K562 (cell line): ENCODE measurements around the gene ABCG1.

Source experiments
- CTCF ChIP-seq, 3 experiments: IDR thresholded peaks in 2 of 3; conservative IDR thresholded peaks in 1 of 3; 2 replicates each; pipeline ENCODE4 v1.5.1; 2011 to 2012; ENCODE audit warnings: low read length in 3 of 3, mild to moderate bottlenecking in 3 of 3, control low read depth in 2 of 3, improper control_type of control experiment in 1 of 3, inconsistent platforms in 1 of 3, low read depth in 1 of 3, mixed read lengths in 1 of 3, moderate library complexity in 1 of 3; ENCODE audit not compliant: insufficient read depth in 2 of 3
- ERF ChIP-seq: fragments of 450-650 bp; formaldehyde crosslinking; IDR thresholded peaks from 2 replicates; pipeline ENCODE4 v1.4.0; 2020; ENCODE audit warnings: mild to moderate bottlenecking, mixed read lengths
- EZH2 ChIP-seq: IDR thresholded peaks from 2 replicates; pipeline ENCODE4 v1.6.1; 2012; ENCODE audit warnings: low read depth, mild to moderate bottlenecking, inconsistent platforms, low read length, borderline replicate concordance
- FOXK2 ChIP-seq, 2 experiments: fragments of 450-650 bp; IDR thresholded peaks in 1 of 2; conservative IDR thresholded peaks in 1 of 2; 2 replicates each; pipeline ENCODE4 v1.6.1; 2016; ENCODE audit warnings: low read depth in 2 of 2, mild to moderate bottlenecking in 1 of 2
- NFYB ChIP-seq: IDR thresholded peaks from 2 replicates; pipeline ENCODE4 v1.6.1; 2011; ENCODE audit warnings: mild to moderate bottlenecking, moderate library complexity; ENCODE audit not compliant: insufficient read length; ENCODE audit errors: extremely low read depth
- NR2C1 ChIP-seq, 2 experiments: fragments of 450-650 bp; IDR thresholded peaks; 2 replicates each; pipeline ENCODE4 v1.6.1; 2017; ENCODE audit warnings: mild to moderate bottlenecking in 2 of 2, antibody characterized with exemption in 1 of 2, inconsistent platforms in 1 of 2, missing compliant biosample characterization in 1 of 2, missing genetic modification characterization in 1 of 2
- POLR2AphosphoS5 ChIP-seq: IDR thresholded peaks from 2 replicates; pipeline ENCODE4 v1.6.1; 2011; ENCODE audit warnings: mild to moderate bottlenecking, low read depth, low read length, moderate library complexity; ENCODE audit not compliant: control insufficient read depth, insufficient read depth
- RCOR1 ChIP-seq, 2 experiments: IDR thresholded peaks; 2 replicates each; pipeline ENCODE4 v1.6.1; 2012; ENCODE audit warnings: low read depth in 2 of 2, low read length in 2 of 2, borderline replicate concordance in 1 of 2, improper control_type of control experiment in 1 of 2
- RNF2 ChIP-seq: sonication (generic); IDR thresholded peaks from 2 replicates; pipeline ENCODE4 v1.6.1; 2016
- ZZZ3 ChIP-seq: fragments of 450-650 bp; IDR thresholded peaks from 2 replicates; pipeline ENCODE4 v1.6.1; 2016; ENCODE audit warnings: antibody characterized with exemption, mild to moderate bottlenecking, moderate library complexity

DNA sequence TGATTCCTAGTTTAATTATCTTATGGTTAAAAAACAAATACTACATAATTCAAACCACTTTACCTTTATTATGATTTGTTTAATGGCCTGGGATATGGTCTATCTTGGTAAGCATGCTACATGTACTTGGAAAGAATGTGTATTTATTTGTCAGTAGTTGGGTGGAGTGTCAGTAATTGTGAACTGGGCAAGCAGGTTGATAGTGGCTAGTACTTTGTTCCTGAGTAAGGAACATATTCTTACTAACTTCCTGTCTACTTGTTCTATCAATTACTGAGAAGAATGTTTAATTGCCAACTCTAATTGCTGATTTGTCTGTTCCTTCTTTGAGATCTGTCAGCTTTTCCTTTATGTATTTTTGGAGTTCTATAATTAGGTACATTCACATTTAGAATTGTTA is 49.2 kb upstream of the ABCG1 start:
- TF ChIP-seq FOXK2 (conservative IDR thresholded peaks at IDR 0.05 in 1 of 2, IDR thresholded peaks at IDR 0.05 in 1 of 2; ENCODE audit: low read depth in 2 of 2) (no peak), ZZZ3 (no peak), NR2C1 (IDR thresholded peaks at IDR 0.05) (no peak), NR2C1 (tag; IDR thresholded peaks at IDR 0.05) (no peak), NFYB (no peak), POLR2AphosphoS5 (no peak), EZH2 (no peak), ERF (CRISPR knock-in tag) (no peak), RCOR1 (IDR thresholded peaks at IDR 0.05; ENCODE audit: borderline replicate concordance in 1 of 2, low read depth in 2 of 2, low read length in 2 of 2) (no peak), CTCF (IDR thresholded peaks at IDR 0.05 in 2 of 3, conservative IDR thresholded peaks at IDR 0.05 in 1 of 3; ENCODE audit: insufficient read depth in 2 of 3, low read depth in 1 of 3, low read length in 3 of 3) (no peak), RNF2 (no peak)
